Stimulated activated memory B cell treated with anti-CD40 and anti-IgM and Interleukin-4, amounts not matched to agents 10 μg/mL and 1 μg/mL and 100 μg/mL, for 72 hours (primary cell): Measurements from ENCODE around the gene FAM219A.
A peak's percentile ranks its signal among the peaks of the same experiment; 100 is the strongest.

Experiments used
- ATAC-seq: fragments of 150-1000 bp; cut with Tn5 transposase; 2 replicates; pipeline ENCODE4 v1.10.0; 2021
- H3K27ac Mint-ChIP-seq: one replicate; pipeline ENCODE4 v1.8.0; 2022; ENCODE audit warnings: mild to moderate bottlenecking, mixed read lengths
- H3K27me3 Mint-ChIP-seq: one replicate; pipeline ENCODE4 v1.8.0; 2022; ENCODE audit warnings: mixed read lengths
- H3K36me3 Mint-ChIP-seq: one replicate; pipeline ENCODE4 v1.8.0; 2022; ENCODE audit warnings: mixed read lengths
- H3K4me1 Mint-ChIP-seq: one replicate; pipeline ENCODE4 v1.8.0; 2022; ENCODE audit warnings: mixed read lengths
- H3K4me3 Mint-ChIP-seq: one replicate; pipeline ENCODE4 v1.8.0; 2022; ENCODE audit warnings: mild to moderate bottlenecking, moderate library complexity, mixed read lengths
- H3K9me3 Mint-ChIP-seq: one replicate; pipeline ENCODE4 v1.8.0; 2022; ENCODE audit warnings: mixed read lengths

Gene FAM219A

GRCh38 chr9:34458013-34458958 is at the start of gene FAM219A, which contains the start of gene DNAI1:
TSS of gene FAM219A (minus strand) at chr9:34458570. CDS start at chr9:34458263, 307 bp downstream.
TSS of gene DNAI1 (plus strand) at chr9:34458805. CDS start at chr9:34459006, 201 bp downstream.
- Mint-ChIP-seq H3K4me3 (peak within 1 kb of the TSS; percentile 87), H3K27ac (peak within 1 kb of the TSS; percentile 68), H3K4me1 (peaks cover 36% of the 10 kb centered on the region), H3K27me3 (peaks cover 9% of the 10 kb centered on the region), H3K9me3 (no peaks in the 10 kb centered on the region), H3K36me3 (peaks cover 1% of the 10 kb centered on the region)
- ATAC-seq, result peak; percentile 98

GRCh38 chr9:34507966-34508365 is 49.6 kb upstream of the FAM219A start:
- no peak for ATAC-seq
- no peaks in the 10 kb centered on the region for H3K36me3 Mint-ChIP-seq
- H3K27me3 Mint-ChIP-seq, result peaks cover 29% of the 10 kb centered on the region
- no peaks in the 10 kb centered on the region for H3K9me3 Mint-ChIP-seq
- no peaks in the 10 kb centered on the region for H3K4me1 Mint-ChIP-seq
- H3K27ac Mint-ChIP-seq, result no peak overlapping the region
- H3K4me3 Mint-ChIP-seq, result no peak overlapping the region

GRCh38 chr9:34507556-34507955 is 49.2 kb upstream of the FAM219A start:
- no peak for ATAC-seq
- H3K36me3 Mint-ChIP-seq, result no peaks in the 10 kb centered on the region
- H3K27me3 Mint-ChIP-seq, result peaks cover 29% of the 10 kb centered on the region
- H3K4me1 Mint-ChIP-seq, result no peaks in the 10 kb centered on the region
- no peak overlapping the region for H3K4me3 Mint-ChIP-seq
- H3K9me3 Mint-ChIP-seq, result no peaks in the 10 kb centered on the region
- H3K27ac Mint-ChIP-seq, result no peak overlapping the region

- Mint-ChIP-seq H3K27ac (no peak overlapping the region), H3K9me3 (no peaks in the 10 kb centered on the region), H3K27me3 (peaks cover 29% of the 10 kb centered on the region), H3K36me3 (no peaks in the 10 kb centered on the region), H3K4me1 (no peaks in the 10 kb centered on the region), H3K4me3 (no peak overlapping the region)
- ATAC-seq, result no peak
Measured at GRCh38 chr9:34506623-34507022, 48.3 kb upstream of the FAM219A start.

GRCh38 chr9:34505370-34506120 is 47.2 kb upstream of the FAM219A start:
- no peaks in the 10 kb centered on the region for H3K4me1 Mint-ChIP-seq
- ATAC-seq, result no peak

GRCh38 chr9:34503406-34503805 is 45.0 kb upstream of the FAM219A start:
- H3K9me3 Mint-ChIP-seq, result no peaks in the 10 kb centered on the region
- H3K27ac Mint-ChIP-seq, result no peak overlapping the region
- H3K36me3 Mint-ChIP-seq, result no peaks in the 10 kb centered on the region
- H3K27me3 Mint-ChIP-seq, result peaks cover 46% of the 10 kb centered on the region
- H3K4me3 Mint-ChIP-seq, result no peak overlapping the region
- no peaks in the 10 kb centered on the region for H3K4me1 Mint-ChIP-seq
- ATAC-seq, result no peak

More at GRCh38 chr9:34505370-34506120, 47.2 kb upstream of the FAM219A start:
- Mint-ChIP-seq H3K36me3 (no peaks in the 10 kb centered on the region), H3K27ac (no peak overlapping the region), H3K9me3 (no peaks in the 10 kb centered on the region), H3K27me3 (peaks cover 32% of the 10 kb centered on the region), H3K4me3 (no peak overlapping the region)

- no peak for ATAC-seq
- Mint-ChIP-seq H3K36me3 (no peaks in the 10 kb centered on the region), H3K9me3 (no peaks in the 10 kb centered on the region), H3K27me3 (peaks cover 46% of the 10 kb centered on the region), H3K4me1 (no peaks in the 10 kb centered on the region), H3K4me3 (no peak overlapping the region), H3K27ac (no peak overlapping the region)
Measured at GRCh38 chr9:34502891-34503290, 44.5 kb upstream of the FAM219A start.

GRCh38 chr9:34502471-34502870 is 44.1 kb upstream of the FAM219A start:
- Mint-ChIP-seq H3K27me3 (peaks cover 46% of the 10 kb centered on the region), H3K9me3 (no peaks in the 10 kb centered on the region), H3K4me1 (no peaks in the 10 kb centered on the region), H3K27ac (no peak overlapping the region), H3K36me3 (no peaks in the 10 kb centered on the region), H3K4me3 (no peak overlapping the region)
- no peak for ATAC-seq

GRCh38 chr9:34501889-34502425 is 43.6 kb upstream of the FAM219A start:
- Mint-ChIP-seq H3K36me3 (no peaks in the 10 kb centered on the region), H3K4me3 (no peak overlapping the region), H3K27me3 (peaks cover 46% of the 10 kb centered on the region), H3K27ac (no peak overlapping the region), H3K4me1 (no peaks in the 10 kb centered on the region), H3K9me3 (no peaks in the 10 kb centered on the region)
- no peak for ATAC-seq

- Mint-ChIP-seq H3K4me3 (no peak overlapping the region), H3K27ac (no peak overlapping the region), H3K9me3 (no peaks in the 10 kb centered on the region), H3K4me1 (no peaks in the 10 kb centered on the region), H3K27me3 (peaks cover 46% of the 10 kb centered on the region), H3K36me3 (no peaks in the 10 kb centered on the region)
- ATAC-seq, result no peak
Measured at GRCh38 chr9:34501372-34501771, 43.0 kb upstream of the FAM219A start.

GRCh38 chr9:34500623-34501267 is 42.4 kb upstream of the FAM219A start:
- Mint-ChIP-seq H3K4me3 (no peak overlapping the region), H3K9me3 (no peaks in the 10 kb centered on the region), H3K4me1 (no peaks in the 10 kb centered on the region), H3K27ac (no peak overlapping the region), H3K36me3 (no peaks in the 10 kb centered on the region), H3K27me3 (peaks cover 43% of the 10 kb centered on the region)
- peak; percentile 76 for ATAC-seq

- Mint-ChIP-seq H3K27me3 (peaks cover 29% of the 10 kb centered on the region), H3K4me1 (no peaks in the 10 kb centered on the region), H3K27ac (no peak overlapping the region), H3K9me3 (no peaks in the 10 kb centered on the region), H3K36me3 (no peaks in the 10 kb centered on the region), H3K4me3 (no peak overlapping the region)
- ATAC-seq, result no peak
Measured at GRCh38 chr9:34499076-34499475, 40.7 kb upstream of the FAM219A start.

- Mint-ChIP-seq H3K36me3 (no peaks in the 10 kb centered on the region), H3K27ac (no peak overlapping the region), H3K4me1 (no peaks in the 10 kb centered on the region), H3K27me3 (peaks cover 29% of the 10 kb centered on the region), H3K4me3 (no peak overlapping the region), H3K9me3 (no peaks in the 10 kb centered on the region)
- ATAC-seq, result no peak
Measured at GRCh38 chr9:34498553-34498952, 40.2 kb upstream of the FAM219A start.

- no peak overlapping the region for H3K27ac Mint-ChIP-seq
- H3K4me1 Mint-ChIP-seq, result no peaks in the 10 kb centered on the region
- H3K9me3 Mint-ChIP-seq, result no peaks in the 10 kb centered on the region
- no peaks in the 10 kb centered on the region for H3K36me3 Mint-ChIP-seq
- no peak overlapping the region for H3K4me3 Mint-ChIP-seq
- H3K27me3 Mint-ChIP-seq, result peaks cover 48% of the 10 kb centered on the region
- no peak for ATAC-seq
Measured at GRCh38 chr9:34496149-34496712, 37.9 kb upstream of the FAM219A start.
